Femur (tissue), 1 donor: Measurements from ENCODE around the gene MGMT.

ENCODE experiments used
- DNase-seq: peaks from one replicate; pipeline ENCODE4 v3.0.0-alpha.2; 2017

MGMT gene

DNA sequence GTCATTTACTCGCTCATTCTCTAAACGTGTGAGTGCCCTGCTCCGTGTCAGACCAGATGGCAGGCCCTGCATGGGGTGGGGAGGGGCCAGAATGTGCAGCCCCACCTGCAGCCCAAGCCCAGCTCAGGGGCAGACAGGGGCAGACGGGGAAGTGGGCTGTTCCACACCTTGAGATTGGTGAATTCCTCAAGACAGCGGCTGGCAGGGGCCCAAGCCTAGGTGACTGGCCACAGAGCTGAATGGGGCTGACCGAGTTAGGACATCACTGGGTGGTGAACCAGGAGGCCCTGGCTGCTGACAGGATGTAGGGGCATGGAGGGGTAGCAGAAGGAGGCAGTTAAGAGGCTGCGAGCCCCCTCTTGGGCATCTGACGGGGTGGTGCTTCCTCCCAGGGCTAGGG, 79.1 kb downstream of the MGMT start:
- DNase-seq = no peak

DNA sequence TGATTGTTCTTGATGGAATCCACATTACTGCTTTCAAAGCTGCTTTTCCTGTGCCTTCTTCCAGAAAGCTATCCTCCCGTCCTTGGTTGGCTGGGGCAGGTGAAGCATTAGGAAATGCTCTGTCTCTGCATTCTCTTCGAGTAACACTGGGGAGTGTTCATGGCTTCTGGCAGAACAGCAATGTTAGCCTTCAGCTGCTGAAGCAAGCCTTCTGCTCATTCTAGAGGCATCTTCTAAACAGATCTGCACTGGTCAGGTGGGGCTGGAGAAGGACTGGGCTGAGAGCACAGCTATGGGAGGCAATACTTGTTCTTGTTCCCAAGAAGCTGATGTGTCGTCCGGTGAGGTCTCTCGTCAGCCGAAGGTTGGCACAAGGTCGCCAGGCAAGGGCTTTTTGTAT, 80.6 kb downstream of the MGMT start:
- DNase-seq = peak; percentile 35

DNA sequence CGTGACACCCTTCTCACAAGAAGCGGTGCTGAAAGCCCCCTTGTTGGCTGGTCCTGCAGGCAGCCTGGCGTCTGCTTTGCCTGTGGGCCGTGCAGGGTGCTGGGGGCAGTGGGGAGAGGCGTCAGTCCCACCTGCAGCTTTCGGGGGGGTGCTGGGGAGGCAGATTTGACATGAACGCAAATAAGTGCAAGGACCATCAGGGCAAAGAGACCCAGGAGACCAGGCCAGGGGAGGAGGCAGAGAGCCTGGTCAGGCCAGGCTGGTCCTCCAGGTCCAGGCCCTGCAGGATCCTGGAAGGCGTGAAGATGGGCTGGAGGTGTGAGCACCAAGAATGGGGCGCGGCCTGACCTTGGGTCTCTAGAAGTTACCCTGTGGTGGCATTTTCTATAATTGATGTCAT, 81.6 kb downstream of the MGMT start:
- no peak for DNase-seq

DNA sequence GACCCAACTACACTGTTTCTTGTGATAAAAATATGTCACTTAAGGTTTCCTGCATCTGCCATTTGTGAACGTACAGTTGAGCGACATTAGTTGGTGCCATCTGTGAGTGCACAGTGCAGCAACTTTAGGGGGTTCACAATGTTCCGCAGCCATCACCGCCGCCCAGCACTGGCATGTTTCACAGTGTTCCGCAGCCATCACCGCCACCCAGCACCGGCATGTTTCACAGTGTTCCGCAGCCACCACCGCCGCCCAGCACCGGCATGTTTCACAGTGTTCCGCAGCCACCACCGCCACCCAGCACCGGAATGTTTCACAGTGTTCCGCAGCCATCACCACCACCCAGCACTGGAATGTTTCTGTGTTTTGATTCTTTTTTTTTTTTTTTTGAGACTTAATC, 83.0 kb downstream of the MGMT start:
- no peak for DNase-seq

DNA sequence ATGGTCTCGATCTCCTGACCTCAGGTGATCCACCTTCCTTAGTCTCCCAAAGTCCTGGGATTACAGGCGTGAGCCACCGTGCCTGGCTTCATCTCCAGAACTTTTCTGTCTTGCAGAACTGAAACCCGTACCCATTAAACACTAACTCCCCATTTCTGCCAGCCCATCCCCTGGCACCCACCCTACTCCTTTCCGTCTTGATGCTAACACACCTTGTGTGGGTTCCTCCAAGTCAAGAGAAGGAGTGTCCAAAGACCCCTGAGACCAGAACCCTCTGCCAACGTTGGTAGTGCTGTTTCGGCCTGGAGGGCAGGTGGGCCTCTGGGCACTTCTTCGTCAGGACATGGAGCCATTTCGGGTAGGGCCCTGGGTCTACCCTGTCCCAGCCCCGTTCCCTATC, 83.6 kb downstream of the MGMT start:
- no peak for DNase-seq

- DNase-seq = no peak
Observed at GRCh38 chr10:129552119-129552518, 85.1 kb downstream of the MGMT start.

- DNase-seq = no peak
Observed at GRCh38 chr10:129553928-129554327, 86.9 kb downstream of the MGMT start.

DNA sequence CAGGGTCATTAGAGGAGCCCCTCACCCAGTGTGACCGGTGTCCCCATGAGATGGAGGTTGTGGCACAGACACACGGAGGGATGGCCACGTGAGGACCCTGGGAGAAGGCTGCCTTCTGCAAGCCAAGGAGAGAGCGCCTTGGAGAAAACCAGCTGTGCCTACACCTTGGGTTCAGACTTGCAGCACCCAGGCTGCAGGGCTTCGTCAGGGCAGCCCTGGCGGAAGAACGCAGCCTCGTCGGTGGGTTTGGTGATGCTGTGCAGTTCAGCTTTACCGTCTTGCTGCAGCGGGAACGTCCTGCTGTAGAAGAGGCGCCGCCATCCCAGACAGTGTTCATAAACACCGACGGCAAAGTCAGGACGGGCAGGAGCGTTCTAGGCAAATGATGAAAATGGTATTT, 89.3 kb downstream of the MGMT start:
- DNase-seq = no peak

DNA sequence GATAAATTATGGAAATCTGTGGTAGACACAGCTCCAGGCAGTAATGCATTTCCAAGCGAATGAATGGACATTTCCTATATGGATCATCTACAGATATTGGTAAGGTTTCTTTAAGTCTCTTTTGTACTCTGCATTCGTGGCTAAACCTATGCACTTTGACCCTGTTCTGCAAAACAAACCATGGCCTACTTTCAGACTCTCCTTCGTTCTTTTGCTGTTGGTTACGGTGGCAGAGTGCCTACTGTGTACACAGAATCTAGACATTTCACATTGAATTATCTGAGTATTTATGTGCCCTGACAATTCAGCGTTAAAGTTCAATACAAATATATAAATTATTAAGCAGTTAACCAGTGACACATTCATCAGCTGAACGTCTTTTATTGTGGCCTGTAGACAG, 93.3 kb downstream of the MGMT start:
- DNase-seq = no peak

GRCh38 chr10:129562487-129562886, 95.4 kb downstream of the MGMT start:
- no peak for DNase-seq

DNA sequence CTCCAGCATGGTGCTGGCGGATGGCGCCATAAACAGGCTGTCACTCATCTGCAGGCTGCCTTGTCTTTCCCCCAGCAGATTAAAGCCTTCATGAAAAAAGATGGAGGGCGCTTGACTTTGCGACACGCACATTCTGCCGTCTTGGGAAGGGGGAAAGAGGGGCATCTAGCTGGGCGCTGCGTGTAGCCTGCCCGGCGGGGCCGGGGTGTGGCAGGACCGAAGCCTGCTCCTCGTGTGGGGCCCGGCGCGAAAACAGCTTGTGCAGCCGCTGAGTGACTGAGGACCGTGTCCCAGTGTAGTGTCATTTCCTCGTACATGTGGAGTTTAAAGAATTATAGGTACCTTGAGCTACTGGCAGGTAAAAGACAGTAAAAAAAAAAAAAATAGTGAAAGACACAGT, 97.9 kb downstream of the MGMT start:
- no peak for DNase-seq

DNA sequence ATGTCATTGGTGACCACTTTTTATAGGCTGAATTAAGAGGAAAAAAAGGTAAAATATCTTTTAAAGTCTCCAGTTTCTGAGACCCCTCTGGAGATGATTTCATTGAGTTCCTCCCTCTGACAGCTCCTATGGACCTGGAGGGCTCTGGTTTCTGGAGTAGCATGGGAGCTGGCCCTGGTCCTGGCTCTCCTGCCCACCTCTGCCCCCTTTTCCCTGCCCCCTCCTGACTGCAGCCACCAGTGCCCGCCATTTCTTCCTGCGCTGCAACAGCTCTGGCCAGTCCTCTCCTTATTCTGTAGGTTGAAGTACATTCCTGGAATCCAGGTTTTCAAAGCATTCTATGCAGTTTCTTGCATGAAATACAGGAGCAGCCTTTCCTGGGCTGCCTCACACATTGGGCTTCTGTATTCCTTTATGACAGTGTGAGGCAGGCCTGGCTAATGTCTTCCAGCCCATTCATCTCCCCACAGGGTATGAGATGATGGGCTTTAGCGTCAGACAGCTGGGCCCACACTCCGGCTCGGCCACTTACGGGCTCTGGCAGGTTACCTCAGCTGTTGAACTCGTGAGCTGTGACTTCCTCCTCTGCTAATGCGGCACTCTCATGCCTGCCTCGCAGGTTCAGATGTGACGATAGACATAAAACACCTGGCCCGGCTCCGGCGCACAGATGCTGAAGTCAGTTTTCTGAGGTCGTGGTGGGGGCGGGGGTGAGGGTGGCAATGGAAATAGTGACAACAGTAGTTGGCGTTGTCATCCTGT, 101.7 kb downstream of the MGMT start:
- no peak for DNase-seq

DNA sequence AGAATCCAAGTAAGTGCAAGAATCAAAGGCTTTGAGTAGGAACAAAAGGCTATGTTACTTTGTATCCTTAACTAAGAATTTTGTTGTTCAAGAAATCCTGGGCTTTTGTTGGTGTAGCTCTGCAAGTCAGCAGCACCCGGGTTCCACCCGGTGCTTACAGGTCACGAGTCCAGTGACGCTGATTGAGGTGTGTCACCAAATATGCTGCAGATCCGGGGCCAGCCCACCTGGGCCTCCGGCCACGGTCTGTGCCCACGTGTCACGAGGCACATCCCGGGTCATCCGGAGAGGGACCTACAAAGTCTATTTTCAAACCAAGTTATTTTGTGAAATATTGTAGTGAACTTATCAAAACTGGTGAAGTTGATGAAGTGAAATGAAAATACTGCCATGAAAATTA, 103.1 kb downstream of the MGMT start:
- DNase-seq = no peak

DNA sequence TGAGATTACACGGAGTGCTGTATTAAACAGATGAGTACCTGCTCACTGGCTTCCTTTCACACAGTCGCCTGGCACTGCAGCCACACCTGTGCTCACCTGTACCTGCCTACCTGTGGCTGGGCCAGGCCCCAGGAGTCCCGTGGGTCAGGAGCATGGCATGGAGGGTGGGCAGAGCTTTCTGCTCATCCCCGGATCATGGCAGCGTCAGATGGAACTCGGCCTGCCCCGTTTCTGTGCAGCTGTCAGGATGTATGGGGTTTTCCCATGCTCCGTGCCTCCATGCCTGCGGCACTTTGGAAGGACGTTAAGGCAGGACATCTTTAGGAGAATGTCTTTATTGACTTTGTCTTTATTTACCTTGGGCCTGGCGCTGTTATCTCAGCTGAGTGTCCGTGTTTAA, 112.2 kb downstream of the MGMT start:
- peak; percentile 3 for DNase-seq

GRCh38 chr10:129580010-129580409, 113.0 kb downstream of the MGMT start:
- DNase-seq = peak; percentile 7

DNA sequence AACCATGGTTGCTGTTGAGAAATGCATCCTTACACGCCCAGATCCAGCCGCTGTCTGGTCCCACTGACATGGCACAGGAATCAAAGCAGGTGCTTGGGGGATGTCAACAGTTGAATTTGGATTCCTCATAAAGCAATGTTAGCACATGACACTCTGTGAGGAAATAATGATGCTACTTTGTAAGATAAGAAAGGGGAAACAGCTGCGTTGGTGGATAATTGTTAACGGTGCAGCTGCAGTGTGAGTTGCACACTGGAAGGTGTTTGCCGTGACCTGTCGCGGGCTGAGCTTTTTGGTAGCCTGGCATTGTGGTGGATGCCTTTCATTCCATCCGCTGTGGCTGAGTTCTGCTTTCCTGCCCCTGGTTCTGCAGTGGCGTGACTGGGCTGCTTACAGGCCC, 113.9 kb downstream of the MGMT start:
- peak; percentile 10 for DNase-seq

GRCh38 chr10:129581827-129582411, 114.9 kb downstream of the MGMT start:
- peak; percentile 15 for DNase-seq

DNA sequence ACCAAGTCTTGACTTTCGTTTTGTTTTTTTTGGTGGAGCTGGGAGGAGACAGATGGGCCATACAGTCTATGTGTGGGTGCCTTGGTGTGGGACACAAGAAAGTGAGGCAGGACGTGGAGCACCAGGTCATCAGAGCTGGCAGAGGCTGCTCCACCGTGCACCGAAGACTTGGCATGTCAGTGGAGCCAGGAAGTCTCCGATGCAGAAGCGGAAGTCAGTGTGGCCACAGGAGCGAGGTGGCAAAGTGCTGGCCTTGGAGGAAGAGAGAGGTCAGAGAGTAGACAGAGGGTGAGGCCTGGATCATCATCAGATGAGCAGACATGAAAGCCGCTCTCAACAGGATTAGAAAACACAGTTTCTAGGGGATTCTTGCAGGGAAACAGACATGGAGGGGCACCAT, 116.8 kb downstream of the MGMT start:
- DNase-seq = peak; percentile 6

- DNase-seq = peak; percentile 1
Observed at GRCh38 chr10:129586898-129587443, 119.9 kb downstream of the MGMT start.

DNA sequence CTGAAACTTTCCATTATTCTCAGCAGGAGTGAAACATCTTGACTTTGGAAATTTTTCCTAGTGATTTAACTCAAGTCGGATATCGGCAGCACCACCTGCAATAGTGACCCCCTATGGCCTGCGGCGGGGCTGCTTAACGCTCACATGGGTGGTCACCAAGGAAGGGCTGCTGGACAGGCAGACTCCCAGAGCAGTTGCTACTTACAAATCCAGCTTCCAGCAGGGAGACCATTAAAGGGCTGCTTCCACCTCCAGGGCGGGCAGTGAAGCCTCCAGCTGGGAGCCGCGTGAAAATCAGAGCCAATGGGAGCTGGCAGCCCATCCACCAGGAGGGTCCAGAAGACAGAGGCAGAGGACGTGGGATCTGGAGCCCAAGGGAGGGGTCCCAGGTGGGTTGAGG, 122.5 kb downstream of the MGMT start:
- DNase-seq = peak; percentile 8

GRCh38 chr10:129593953-129594352, 126.9 kb downstream of the MGMT start:
- peak; percentile 1 for DNase-seq

DNA sequence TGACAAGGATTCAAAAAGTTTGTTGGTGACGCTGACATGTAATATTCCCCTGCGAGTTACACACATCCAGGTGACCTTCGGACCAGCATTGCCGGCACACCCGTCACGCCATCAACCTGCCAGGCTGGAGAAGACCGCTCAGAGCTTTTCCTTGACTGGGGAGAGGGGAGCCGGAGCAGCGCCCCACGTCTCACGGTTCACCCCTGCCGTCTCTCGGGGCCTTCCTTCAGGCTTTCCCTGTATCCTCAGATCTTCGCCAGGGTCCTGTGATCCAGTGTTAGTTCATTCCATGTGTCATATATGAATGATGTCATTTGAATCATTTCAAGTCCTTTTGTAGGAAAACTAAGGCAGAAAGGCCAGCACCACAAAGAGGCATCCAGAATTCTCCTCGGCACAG, 127.8 kb downstream of the MGMT start:
- DNase-seq = peak; percentile 3

DNA sequence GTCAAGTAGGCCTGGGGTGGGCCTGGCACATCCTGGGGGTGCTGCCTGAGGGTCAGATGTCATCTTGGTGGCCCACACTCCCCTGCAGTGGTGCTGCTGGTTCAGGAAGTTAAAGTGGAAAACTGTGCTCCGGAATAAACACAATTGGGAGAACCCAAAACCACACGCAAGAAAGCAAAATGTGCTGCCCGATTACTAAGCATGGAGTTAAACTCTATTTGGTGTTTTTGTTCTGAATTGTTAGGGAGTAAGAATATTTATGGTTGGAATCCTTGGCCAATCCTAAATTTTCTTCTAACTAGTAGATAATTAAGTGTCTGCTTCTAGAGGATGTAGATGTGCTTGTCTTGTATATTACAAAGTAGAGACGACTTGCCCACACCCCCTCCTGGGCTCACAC, 131.4 kb downstream of the MGMT start:
- peak; percentile 3 for DNase-seq

DNA sequence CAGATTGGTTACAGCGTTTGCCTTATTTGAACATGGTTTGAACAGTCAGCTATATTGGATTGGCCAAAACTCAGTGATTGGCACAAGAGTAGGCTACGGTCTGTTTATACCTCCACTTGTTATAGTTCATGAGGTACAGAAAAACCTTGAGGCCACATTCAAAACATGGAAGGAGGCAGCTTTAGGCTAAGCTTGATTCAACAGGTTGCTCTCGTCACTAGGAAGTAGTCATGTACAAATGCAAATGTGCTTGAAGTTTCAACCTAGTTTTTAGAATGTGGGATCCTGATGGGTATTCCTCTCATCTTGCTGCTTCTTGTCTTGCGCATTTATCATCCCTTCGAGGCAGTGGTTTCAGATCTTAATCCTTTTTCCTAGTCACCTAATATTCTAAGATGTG, 132.1 kb downstream of the MGMT start:
- peak; percentile 0 for DNase-seq

DNA sequence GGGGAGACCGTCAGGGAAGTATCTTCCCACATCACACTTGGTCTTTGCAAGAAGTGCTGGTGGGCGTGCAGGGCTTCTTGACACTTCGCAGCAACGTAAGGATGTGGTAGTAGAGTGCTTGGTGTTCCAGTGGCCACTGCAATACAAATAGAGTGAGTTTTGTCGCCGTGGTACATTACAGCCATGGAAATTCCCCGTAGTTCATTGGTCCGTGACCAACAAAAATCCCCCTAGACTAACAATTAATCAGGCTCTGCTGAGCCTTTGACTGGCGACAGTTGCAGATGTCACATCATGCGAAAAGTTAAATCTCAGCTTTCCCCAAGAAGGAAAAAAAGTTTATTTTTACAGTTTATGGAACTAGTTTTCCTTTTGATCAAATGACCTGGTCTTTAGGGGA, 134.7 kb downstream of the MGMT start:
- no peak for DNase-seq
